GM12874 (cell line): ENCODE results near the gene ALOX15.
A peak's percentile ranks its signal among the peaks of the same experiment; 100 is the strongest.

ENCODE experiments used
- CTCF ChIP-seq: IDR thresholded peaks from 2 replicates; pipeline ENCODE4 v1.5.1; 2011; ENCODE audit warnings: low read depth, mild to moderate bottlenecking, control low read depth, low read length, moderate library complexity; ENCODE audit not compliant: insufficient read depth

Gene ALOX15

DNA sequence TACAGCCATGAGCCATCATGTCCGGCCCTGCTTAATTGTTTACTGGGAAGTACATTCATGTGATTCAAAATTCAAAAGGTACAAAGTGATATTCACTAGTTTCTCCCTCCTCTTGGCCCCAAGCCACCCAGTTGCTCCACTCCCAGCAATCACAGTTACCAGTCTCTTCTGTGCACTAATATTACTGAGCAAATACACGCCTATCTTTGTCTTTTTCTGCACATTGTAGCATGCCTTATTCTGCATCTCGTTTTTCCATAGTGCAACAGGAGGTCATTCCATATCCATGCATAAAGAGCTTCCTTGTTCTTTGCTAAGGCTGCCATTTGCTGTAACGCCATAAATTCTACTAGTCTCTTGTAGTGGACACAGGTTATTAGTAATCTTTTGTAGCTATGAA lies 2.2 kb upstream of the ALOX15 start:
- no peak for TF ChIP-seq CTCF

- no peak for TF ChIP-seq CTCF
These were observed 808 bp upstream of the ALOX15 start for GRCh38 chr17:4642286-4642685.

- TF ChIP-seq CTCF: 0 out of 2 replicates have a peak, but pooled peaks have one; percentile 10
These were observed 2.0 kb downstream of the ALOX15 start for GRCh38 chr17:4639301-4640059.

- no peak for TF ChIP-seq CTCF
These were observed 4.9 kb downstream of the ALOX15 start for GRCh38 chr17:4636474-4637100.

DNA sequence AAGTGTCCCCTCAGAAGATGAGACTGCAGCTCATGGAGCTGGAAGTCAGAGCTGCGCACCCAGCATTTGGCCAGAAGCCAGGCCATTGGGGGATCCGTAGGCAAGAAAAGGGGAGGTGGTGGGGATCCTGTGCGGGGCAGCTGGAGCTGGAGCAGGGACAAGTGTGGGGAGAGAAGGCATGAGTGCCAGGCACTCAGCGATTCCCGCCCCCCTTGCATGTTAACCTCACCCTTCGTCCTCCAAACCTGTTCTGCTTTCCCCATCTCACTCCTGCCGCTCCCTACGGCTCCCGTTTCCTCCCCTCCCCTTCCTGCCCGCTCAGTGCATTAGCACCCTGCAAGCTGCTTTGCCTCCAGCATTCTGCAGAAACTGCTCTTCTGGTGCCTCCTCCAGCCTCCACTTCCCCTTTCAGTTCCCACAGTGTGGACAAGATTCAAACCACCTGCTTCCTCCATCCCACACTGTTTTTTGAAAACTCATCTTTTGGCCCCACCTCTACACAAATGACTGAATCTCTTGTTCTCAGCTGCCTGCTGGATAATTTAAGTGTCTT lies 5.6 kb downstream of the ALOX15 start:
- no peak for TF ChIP-seq CTCF

DNA sequence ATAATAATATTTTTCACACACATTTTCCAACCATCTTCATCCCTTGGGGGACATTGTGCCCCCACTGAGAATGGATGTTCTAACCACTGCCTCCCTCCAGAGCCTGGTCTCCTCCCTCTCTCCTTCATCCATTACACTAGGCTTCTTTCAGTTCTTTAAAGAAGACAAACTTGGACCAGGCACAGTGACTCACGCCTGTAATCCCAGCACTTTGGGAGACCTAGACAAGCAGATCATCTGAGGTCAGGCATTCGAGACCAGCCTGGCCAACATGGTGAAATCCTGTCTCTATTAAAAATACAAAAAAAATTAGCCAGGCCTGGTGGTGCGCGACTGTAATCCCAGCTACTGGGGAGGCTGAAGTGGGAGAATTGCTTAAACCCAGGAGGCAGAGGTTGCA lies 6.5 kb downstream of the ALOX15 start:
- no peak for TF ChIP-seq CTCF

- no peak for TF ChIP-seq CTCF
These were observed 7.8 kb downstream of the ALOX15 start for GRCh38 chr17:4633643-4634042.
